ENCODE measurements around the gene SLC19A3. TPM values are rescaled to one million over a fixed set of nuclear protein-coding genes. Genes with fewer than 3 reads are reported as not detected.
"Not testable (repeated sequence)": the region's sequence is repeated elsewhere in the genome, so short reads cannot be mapped to it uniquely, and the experiment has no call there.

Gene SLC19A3
- total RNA-seq, 1 donor from 2014 or later, result 87.4 TPM

DNA sequence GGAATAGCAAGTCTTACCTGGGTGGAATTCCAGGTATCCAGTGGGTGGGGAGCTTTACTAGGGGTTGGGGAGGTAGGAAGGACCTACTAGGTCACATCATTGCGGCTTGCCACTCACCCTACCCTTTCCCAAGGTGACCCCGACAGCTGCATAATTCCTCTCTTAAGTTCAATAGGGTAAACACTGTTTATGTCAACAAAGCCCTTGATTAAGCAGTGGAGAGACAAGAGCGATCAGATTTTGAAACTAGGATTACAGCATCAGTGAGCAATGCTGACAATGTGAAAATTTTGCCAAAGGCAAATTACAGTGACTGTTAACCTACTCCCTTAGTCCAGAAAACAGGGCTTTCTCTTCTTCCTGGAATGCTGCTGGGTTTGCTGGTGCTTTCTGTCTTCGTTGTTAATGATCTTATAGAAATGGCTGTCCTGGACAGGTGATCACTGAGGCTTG is 14.5 kb downstream of the SLC19A3 start:
- DNase-seq (ENCODE audit: low spot score), result peak; percentile 58

- no peak for DNase-seq (ENCODE audit: low spot score)
These were observed 16.3 kb downstream of the SLC19A3 start for GRCh38 chr2:227701556-227701955.

GRCh38 chr2:227696990-227697679 is 20.7 kb downstream of the SLC19A3 start:
- DNase-seq (ENCODE audit: low spot score), result no peak

DNA sequence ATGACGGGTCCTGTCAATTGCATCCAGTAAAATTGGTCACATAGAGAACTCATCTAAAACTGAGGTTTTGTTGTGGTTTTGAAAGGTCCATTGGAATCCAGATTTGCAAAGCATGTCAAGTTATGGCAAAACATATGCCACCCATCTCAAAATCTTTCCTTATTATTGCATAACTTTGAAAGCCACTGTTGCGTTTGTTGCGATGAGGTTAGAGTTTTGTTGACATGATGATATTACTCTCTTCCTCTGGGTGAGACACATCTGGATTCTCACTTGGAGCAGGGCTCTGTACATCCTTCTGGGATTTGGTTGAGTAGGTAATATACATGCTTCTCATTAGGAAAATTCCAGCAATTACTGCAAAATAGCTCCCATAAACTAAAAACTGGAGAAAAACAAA is 30.6 kb downstream of the SLC19A3 start:
- no peak for DNase-seq (ENCODE audit: low spot score)

- no peak for DNase-seq (ENCODE audit: low spot score)
These were observed 33.6 kb downstream of the SLC19A3 start for GRCh38 chr2:227684258-227684657.

GRCh38 chr2:227677928-227678327 is 39.9 kb downstream of the SLC19A3 start:
- DNase-seq (ENCODE audit: low spot score), result no peak

DNA sequence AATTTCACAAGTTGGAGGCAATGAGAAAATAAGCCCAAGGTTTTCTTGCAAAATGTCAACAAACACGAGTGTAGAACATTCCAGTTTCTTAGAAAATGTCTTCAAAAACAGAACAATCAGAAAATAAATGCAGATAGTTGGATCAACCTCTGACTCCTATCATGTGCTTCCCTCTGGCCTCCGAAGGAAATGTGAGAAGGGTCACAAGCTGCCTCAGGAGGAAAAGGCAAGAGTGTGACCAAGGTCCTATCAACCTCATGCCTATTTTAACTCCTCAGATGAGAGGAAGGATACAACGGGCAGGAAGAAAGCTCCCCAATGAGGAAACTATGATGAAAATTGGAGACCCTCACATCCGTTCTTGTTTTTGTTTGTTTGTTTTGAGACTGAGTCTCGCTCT is 43.3 kb downstream of the SLC19A3 start:
- no peak for DNase-seq (ENCODE audit: low spot score)

DNA sequence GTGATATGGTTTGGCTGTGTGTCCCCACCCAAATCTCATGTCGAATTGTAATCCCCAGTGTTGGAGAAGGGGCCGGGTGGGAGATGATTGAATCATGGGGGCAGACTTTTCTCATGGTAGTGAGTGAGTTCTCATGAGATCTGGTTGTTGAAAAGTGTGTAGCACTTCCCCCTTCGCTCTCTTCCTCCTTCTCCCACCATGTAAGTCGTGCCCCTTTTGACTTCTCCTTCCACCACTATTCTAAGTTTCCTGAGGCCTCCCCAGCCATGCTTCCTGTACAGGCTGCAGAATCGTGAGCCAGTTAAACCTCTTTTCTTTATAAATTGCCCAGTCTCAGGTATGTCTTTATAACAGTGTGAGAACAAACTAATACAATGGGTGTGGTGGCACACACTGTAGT is 44.2 kb downstream of the SLC19A3 start:
- not testable (repeated sequence) for DNase-seq (ENCODE audit: low spot score)

DNA sequence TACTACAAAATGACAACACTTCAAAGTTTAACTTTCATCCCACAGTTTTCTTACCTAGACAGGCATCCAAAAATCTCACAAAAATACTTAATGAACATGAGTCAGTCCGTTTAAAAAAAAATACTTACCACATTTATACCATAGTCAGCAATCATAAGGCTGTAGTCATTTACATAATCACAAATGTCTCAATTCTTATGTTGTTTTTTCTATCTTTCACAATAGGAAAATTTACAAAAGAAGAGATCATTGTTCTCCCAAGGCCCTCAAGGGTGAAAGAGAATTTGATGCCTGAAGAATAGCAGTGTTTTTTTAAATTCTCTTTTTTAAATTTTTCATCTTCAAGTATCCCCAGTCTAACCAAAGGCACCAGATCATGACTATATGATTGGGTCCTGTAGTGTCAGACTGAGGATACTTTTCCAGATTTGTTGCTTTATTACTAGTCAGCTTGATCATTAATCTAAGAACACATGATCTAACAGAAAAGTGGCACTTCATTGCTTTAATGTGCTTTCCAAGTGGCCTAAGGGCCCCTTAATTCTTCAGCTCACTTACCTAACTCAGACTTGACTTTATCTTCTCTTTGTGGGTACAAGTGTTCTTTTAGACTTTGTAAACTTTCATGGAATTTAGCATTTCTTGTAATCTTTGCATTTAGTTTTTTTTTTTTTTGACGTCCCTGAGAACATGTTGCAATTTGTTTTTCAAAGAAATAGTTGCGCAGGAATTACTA is 46.5 kb downstream of the SLC19A3 start:
- DNase-seq (ENCODE audit: low spot score), result no peak

DNA sequence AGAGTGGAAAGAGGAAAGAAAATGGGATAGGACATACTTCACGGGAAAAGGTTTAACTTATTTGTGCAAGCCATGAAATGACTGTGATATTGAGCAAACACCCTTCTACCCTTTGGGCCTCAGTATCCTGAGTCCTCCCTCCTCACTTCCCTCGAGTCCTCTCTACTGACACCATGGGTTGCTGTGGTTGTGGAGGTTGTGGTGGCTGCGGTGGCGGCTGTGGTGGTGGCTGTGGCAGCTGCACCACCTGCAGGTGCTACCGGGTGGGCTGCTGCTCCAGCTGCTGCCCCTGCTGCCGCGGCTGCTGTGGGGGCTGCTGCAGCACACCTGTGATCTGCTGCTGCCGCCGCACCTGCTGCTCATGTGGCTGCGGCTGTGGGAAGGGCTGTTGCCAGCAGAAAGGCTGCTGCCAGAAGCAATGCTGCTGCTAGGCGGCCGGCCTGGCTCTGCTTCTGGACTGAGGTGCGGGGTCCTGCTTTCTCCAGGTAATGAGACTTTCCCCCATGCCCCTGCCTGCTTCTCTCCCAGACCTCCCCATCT is 51.1 kb downstream of the SLC19A3 start, which contains the start of gene SCYGR5:
Gene SCYGR5, plus strand, starts transcription at position 174 of the 540 bp plus-strand sequence. Its CDS starts 0 bp downstream, at position 174.
- DNase-seq (ENCODE audit: low spot score), result not testable (repeated sequence)

GRCh38 chr2:227665189-227665940 is 52.5 kb downstream of the SLC19A3 start:
- no peak for DNase-seq (ENCODE audit: low spot score)

- no peak for DNase-seq (ENCODE audit: low spot score)
These were observed 56.0 kb downstream of the SLC19A3 start for GRCh38 chr2:227661827-227662226.

- DNase-seq (ENCODE audit: low spot score), result no peak
These were observed 56.7 kb downstream of the SLC19A3 start for GRCh38 chr2:227661025-227661649.

DNA sequence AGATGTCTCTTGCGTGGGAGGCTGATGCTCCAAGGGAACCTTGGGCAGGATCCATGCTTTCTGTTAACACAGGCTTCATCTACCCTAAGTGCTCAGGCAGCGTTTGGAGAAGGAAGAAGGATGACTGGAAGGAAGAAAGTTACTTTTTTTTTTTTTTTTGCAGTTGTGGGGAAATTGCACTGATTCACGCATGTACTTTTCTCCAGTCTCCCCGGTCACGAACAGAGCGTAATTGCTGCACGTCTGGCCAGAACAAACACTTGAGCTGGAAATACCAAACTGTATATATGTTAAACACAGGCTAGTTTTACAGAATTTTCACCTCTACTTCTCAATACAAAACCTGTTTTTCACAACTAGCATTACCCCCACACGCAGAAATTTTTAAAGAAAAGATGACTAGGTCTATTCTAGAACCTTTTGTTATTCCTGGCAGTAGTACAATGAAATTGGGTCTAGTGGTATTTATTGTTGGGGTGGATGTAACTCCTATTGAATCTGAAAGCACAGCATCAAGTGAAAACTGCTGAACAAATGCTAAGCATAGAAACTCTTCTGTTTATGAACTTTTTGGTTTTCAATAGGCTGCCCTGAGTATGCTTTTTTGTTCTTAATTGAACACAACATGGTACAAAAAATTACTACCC is 60.5 kb downstream of the SLC19A3 start:
- DNase-seq (ENCODE audit: low spot score), result no peak

- peak; percentile 22 for DNase-seq (ENCODE audit: low spot score)
These were observed 62.4 kb downstream of the SLC19A3 start for GRCh38 chr2:227655454-227655853.

- DNase-seq (ENCODE audit: low spot score), result no peak
These were observed 63.4 kb downstream of the SLC19A3 start for GRCh38 chr2:227654426-227654825.

- no peak for DNase-seq (ENCODE audit: low spot score)
These were observed 64.4 kb downstream of the SLC19A3 start for GRCh38 chr2:227653419-227653818.

GRCh38 chr2:227643990-227644551 is 73.8 kb downstream of the SLC19A3 start:
- no peak for DNase-seq (ENCODE audit: low spot score)

DNA sequence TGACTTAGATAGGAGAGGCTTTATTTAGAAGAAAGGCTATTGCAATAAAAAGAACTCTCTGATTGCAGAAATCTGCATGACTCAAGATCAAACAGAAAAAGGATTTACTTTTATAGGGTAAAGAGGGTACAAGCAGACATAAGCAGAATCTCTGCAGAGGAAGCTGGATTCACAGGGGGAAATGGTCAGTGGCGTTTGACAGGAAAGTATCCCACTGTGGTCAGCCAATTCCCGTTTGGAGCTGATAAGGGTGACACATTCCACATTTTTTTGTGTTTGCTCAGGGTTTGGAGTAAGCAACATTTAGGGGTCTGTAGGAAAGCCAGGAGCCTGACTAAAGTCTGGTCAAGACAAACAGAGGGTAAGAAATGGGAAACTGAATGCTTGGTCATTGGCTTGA is 75.2 kb downstream of the SLC19A3 start:
- DNase-seq (ENCODE audit: low spot score), result no peak

DNA sequence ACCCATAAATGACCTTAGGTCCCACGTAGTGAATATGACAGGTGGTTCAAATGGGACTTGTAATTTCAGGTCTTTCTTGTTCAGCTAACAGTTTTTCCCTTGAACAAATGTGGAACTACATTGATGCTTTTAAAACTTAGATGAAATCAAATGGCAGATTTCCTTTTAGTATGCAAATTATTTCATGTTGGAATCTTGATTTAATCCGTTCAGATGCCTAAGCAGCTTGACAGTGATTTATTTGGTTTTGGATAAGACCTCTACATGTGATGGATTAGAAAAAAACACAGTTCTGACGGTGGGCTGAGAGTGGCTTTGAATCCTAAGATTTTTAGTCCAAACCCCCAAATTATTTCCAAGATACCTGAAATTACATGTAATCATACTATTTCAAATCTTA is 83.6 kb downstream of the SLC19A3 start:
- DNase-seq (ENCODE audit: low spot score), result no peak
